ENCODE data around the gene TEN1. TPM values are rescaled to one million over a fixed set of nuclear protein-coding genes. Genes with fewer than 3 reads are reported as not detected.

Gene TEN1
- total and polyA plus RNA-seq, 2 of the 13 experiments (the other 11 are each of a cell fraction or from before 2014, with no cell fraction given), result 18.0 to 21.3 TPM

DNA sequence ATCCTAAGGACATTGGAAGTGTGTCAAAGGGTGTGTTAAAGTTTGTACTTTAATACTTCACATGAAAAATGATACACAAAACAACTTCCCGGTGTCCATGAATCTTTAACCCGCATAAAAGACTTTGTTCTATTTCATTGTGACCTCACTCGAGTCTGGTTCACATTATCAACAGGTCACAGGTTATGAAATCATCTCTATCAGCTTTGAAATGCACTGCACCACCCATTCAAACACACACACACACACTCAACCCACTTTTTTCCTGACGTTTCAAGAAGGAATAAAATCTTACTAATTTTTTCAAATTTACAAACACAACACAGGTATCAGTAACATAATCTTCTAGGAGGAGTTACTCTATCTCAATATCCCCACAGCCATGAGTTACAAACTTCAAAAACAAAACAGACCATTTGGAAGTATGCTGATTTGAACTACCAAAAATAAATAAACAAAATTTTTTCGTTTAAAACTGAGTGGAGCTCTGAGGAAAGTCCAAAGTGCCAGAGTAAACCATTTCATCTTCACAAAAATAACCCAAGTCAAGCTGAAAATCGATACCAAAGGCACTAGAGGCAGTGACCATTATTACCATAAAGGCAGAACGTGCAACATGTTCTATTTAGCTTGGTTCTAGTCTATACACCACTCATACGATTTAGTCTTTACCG is 2.7 kb upstream of the TEN1 start (continued):
- TF ChIP-seq JDP2 (CRISPR knock-in tag; IDR thresholded peaks at IDR 0.05; ENCODE audit: borderline replicate concordance), result no peak
- TF ChIP-seq SOX13 (IDR thresholded peaks at IDR 0.05), result peak; percentile 62; the same call in 1 of the 2 replicates
- peak in 1 of 2 experiments; percentile 83; a peak in 2 of 4 replicates for TF ChIP-seq SOX13 (CRISPR knock-in tag; conservative IDR thresholded peaks at IDR 0.05 in 1 of 2, IDR thresholded peaks at IDR 0.05 in 1 of 2)
- 0 out of 2 replicates have a peak, but pooled peaks have one; percentile 4 for TF ChIP-seq MIER3 (CRISPR knock-in tag; IDR thresholded peaks at IDR 0.05; ENCODE audit: borderline replicate concordance)
- TF ChIP-seq MTF1 (CRISPR knock-in tag; IDR thresholded peaks at IDR 0.05), result no peak
- TF ChIP-seq KDM4B (CRISPR knock-in tag; IDR thresholded peaks at IDR 0.05), result no peak
- peak; percentile 16; the same call in 1 of the 2 replicates for TF ChIP-seq MXD4 (CRISPR knock-in tag; IDR thresholded peaks at IDR 0.05)
- TF ChIP-seq FOXJ3 (CRISPR knock-in tag; IDR thresholded peaks at IDR 0.05; ENCODE audit: borderline replicate concordance), result peak; percentile 14; the same call in 1 of the 2 replicates
- no peak for TF ChIP-seq ZNF891 (CRISPR knock-in tag; IDR thresholded peaks at IDR 0.05)
- no peak for TF ChIP-seq BHLHE40 (IDR thresholded peaks at IDR 0.05; ENCODE audit: low read length)
- TF ChIP-seq ZNF607 (CRISPR knock-in tag; IDR thresholded peaks at IDR 0.05; ENCODE audit: borderline replicate concordance), result no peak
- no peak; the same call in 1 of the 2 replicates for TF ChIP-seq ZSCAN29 (CRISPR knock-in tag; conservative IDR thresholded peaks at IDR 0.05)
- no peak for TF ChIP-seq ZFP36L2 (CRISPR knock-in tag; IDR thresholded peaks at IDR 0.05)
- peak in 1 of 2 experiments; percentile 44; a peak in 2 of 4 replicates for TF ChIP-seq NR2F1 (CRISPR knock-in tag; IDR thresholded peaks at IDR 0.05)
- TF ChIP-seq ZNF589 (CRISPR knock-in tag; conservative IDR thresholded peaks at IDR 0.05), result no peak
- TF ChIP-seq, protein P1, sequence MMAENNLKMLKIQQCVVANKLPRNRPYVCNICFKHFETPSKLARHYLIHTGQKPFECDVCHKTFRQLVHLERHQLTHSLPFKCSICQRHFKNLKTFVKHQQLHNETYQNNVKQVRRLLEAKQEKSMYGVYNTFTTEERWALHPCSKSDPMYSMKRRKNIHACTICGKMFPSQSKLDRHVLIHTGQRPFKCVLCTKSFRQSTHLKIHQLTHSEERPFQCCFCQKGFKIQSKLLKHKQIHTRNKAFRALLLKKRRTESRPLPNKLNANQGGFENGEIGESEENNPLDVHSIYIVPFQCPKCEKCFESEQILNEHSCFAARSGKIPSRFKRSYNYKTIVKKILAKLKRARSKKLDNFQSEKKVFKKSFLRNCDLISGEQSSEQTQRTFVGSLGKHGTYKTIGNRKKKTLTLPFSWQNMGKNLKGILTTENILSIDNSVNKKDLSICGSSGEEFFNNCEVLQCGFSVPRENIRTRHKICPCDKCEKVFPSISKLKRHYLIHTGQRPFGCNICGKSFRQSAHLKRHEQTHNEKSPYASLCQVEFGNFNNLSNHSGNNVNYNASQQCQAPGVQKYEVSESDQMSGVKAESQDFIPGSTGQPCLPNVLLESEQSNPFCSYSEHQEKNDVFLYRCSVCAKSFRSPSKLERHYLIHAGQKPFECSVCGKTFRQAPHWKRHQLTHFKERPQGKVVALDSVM (CRISPR knock-in tag; IDR thresholded peaks at IDR 0.05), result no peak
- TF ChIP-seq ZC3H4 (CRISPR knock-in tag; IDR thresholded peaks at IDR 0.05; ENCODE audit: borderline replicate concordance), result no peak
- TF ChIP-seq, protein P2, sequence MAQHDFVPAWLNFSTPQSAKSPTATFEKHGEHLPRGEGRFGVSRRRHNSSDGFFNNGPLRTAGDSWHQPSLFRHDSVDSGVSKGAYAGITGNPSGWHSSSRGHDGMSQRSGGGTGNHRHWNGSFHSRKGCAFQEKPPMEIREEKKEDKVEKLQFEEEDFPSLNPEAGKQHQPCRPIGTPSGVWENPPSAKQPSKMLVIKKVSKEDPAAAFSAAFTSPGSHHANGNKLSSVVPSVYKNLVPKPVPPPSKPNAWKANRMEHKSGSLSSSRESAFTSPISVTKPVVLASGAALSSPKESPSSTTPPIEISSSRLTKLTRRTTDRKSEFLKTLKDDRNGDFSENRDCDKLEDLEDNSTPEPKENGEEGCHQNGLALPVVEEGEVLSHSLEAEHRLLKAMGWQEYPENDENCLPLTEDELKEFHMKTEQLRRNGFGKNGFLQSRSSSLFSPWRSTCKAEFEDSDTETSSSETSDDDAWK (CRISPR knock-in tag; IDR thresholded peaks at IDR 0.05), result no peak
- TF ChIP-seq, protein P3, sequence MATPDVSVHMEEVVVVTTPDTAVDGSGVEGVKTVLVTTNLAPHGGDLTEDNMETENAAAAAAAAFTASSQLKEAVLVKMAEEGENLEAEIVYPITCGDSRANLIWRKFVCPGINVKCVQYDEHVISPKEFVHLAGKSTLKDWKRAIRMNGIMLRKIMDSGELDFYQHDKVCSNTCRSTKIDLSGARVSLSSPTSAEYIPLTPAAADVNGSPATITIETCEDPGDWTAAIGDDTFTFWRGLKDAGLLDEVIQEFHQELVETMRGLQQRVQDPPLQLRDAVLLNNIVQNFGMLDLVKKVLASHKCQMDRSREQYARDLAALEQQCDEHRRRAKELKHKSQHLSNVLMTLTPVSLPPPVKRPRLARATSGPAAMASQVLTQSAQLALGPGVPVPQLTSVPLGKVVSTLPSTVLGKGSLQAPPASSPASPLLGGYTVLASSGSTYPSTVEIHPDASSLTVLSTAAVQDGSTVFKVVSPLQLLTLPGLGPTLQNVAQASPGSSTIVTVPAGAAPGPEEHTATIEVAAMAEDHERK (CRISPR knock-in tag; IDR thresholded peaks at IDR 0.05; ENCODE audit: low read depth), result no peak
- TF ChIP-seq ZNF10 (CRISPR knock-in tag; IDR thresholded peaks at IDR 0.05; ENCODE audit: borderline replicate concordance, low read depth), result no peak
- no peak for TF ChIP-seq PAF1 (CRISPR knock-in tag; IDR thresholded peaks at IDR 0.05)

All from HepG2 (cell line).